Ovary (tissue), 9 donors: Measurements from ENCODE around the gene TMPRSS7. TPM values are rescaled to one million over a fixed set of nuclear protein-coding genes. Genes with fewer than 3 reads are reported as not detected.

Experiments
- DNase-seq, 5 donors: peaks; one replicate each; pipeline ENCODE4 v3.0.0-alpha.2; 2019 to 2020
- H3K27ac ChIP-seq, 2 donors: fragments of 200-600 bp; one replicate each; pipeline versions ENCODE4 v1.5.1 to v1.8.0; 2019 to 2022
- H3K27me3 ChIP-seq: fragments of 200-600 bp; one replicate; pipeline ENCODE4 v1.8.0; 2022
- H3K36me3 ChIP-seq: fragments of 200-600 bp; sonication (generic); one replicate; pipeline ENCODE4 v1.5.1; 2019
- H3K4me1 ChIP-seq: one replicate; pipeline ENCODE4 v1.8.1; 2013; ENCODE audit warnings: mild to moderate bottlenecking, moderate library complexity; ENCODE audit not compliant: insufficient read depth
- H3K4me3 ChIP-seq: fragments of 200-600 bp; sonication (generic); one replicate; pipeline ENCODE4 v1.5.1; 2017
- H3K9me3 ChIP-seq, 2 donors: fragments of 200-600 bp in 1 of 2; sonication (generic) in 1 of 2; one replicate each; pipeline versions ENCODE4 v1.5.1 to v1.8.1; 2013 to 2019; ENCODE audit warnings: mild to moderate bottlenecking in 1 of 2, moderate library complexity in 1 of 2
- CTCF ChIP-seq, 3 donors: fragments of 450-650 bp in 2 of 3; fragments of 200-600 bp in 1 of 3; IDR thresholded peaks; one replicate each; pipeline versions ENCODE4 v1.5.1 to v1.8.0; 2016 to 2022; ENCODE audit warnings: antibody characterized with exemption in 3 of 3, mild to moderate bottlenecking in 1 of 3
- EP300 ChIP-seq: sonication (generic); formaldehyde crosslinking; IDR thresholded peaks from one replicate; pipeline ENCODE4 v1.6.1; 2017; ENCODE audit warnings: antibody characterized with exemption
- POLR2A ChIP-seq: fragments of 450-650 bp; IDR thresholded peaks from one replicate; pipeline ENCODE4 v1.6.1; 2017; ENCODE audit warnings: antibody characterized with exemption, mild to moderate bottlenecking, moderate library complexity
- WGBS, 3 donors: extraction: QIAGEN DNeasy Blood & Tissue Kit in 1 of 3; methylation state at CpG; one replicate each; pipeline versions ENCODE4 v1.1.5 to v1.1.7; 2013 to 2017; 5-methylcytosine and 5-hydroxymethylcytosine counted together
- intact Hi-C, 4 donors: fragments of 100-400 bp; cut with DNase I; formaldehyde crosslinking; loops; one replicate each; pipeline versions ENCODE4 v1.11.0 to v1.15.1; 2022 to 2023
- polyA plus RNA-seq, 2 donors: library from polyadenylated mRNA; stranded (reverse); fragments of 200-250 nt in 1 of 2; fragments of 350-450 nt in 1 of 2; fragmentation: Illumina TruSeq in 1 of 2; extraction: RNeasy Lipid Tissue Mini Kit (QIAGEN cat#74804) in 1 of 2; gene quantifications; one replicate each; pipeline ENCODE4 v1.2.3, GENCODE V29; 2013 to 2014
- total RNA-seq, 7 donors: library from RNA; depleted of rRNA in 2 of 7; stranded (reverse); fragments of >200 nt in 2 of 7; fragmentation: NEBNext Ultra II Directional in 3 of 7; extraction: Animal tissue kit (Norgen Biotek cat#: 25700) in 3 of 7; gene quantifications; one replicate each; pipeline versions ENCODE4 v1.1.0 to v1.2.4, GENCODE V29; 2016 to 2023
- donor health status: DM: no; HTN: no; CAD: no; lungs with moderate emphysema.
- donor health status: DM: no; HTN: no; CAD: no.
- donor health status: Bipolar disorder and iron deficiency.
- donor health status: DM: yes; HTN: yes; CAD: no.
- donor health status: DM: no; HTN: no; CAD: no.
- donor health status: DM: yes; HTN: yes; CAD: no.

TMPRSS7 gene
- total and polyA plus RNA-seq, 9 donors: 0.34 TPM; not detected in 8

GRCh38 chr3:112093180-112093522, 58.6 kb downstream of the TMPRSS7 start:
- no peaks in the 10 kb centered on the region for H3K27me3 ChIP-seq
- intact Hi-C loops: no loop called here

GRCh38 chr3:112095731-112096130, 61.2 kb downstream of the TMPRSS7 start:
- 32 to 57% (median 57%) methylated on average over 2 of the region's 2 CpGs for WGBS, 3 donors
- Histone ChIP-seq H3K9me3 (no peaks in the 10 kb centered on the region), H3K36me3 (no peaks in the 10 kb centered on the region), H3K27ac (no peak overlapping the region), H3K4me3 (no peak overlapping the region), H3K4me1 (no peaks in the 10 kb centered on the region), H3K27me3 (no peaks in the 10 kb centered on the region)
- TF ChIP-seq EP300 (no peak), POLR2A (no peak), CTCF (IDR thresholded peaks at IDR 0.05) (no peak)
- intact Hi-C loops: no loop called here
- no peak for DNase-seq

More at GRCh38 chr3:112093180-112093522, 58.6 kb downstream of the TMPRSS7 start:
- no peaks in the 10 kb centered on the region for H3K4me1 ChIP-seq
- no peak for TF ChIP-seq EP300
- no peak for TF ChIP-seq POLR2A
- no peak for DNase-seq
- H3K27ac ChIP-seq: no peak overlapping the region
- no peaks in the 10 kb centered on the region for H3K9me3 ChIP-seq
- no peak overlapping the region for H3K4me3 ChIP-seq
- H3K36me3 ChIP-seq: no peaks in the 10 kb centered on the region

- intact Hi-C loops: no loop called here
- Histone ChIP-seq H3K27ac (no peak overlapping the region), H3K36me3 (no peaks in the 10 kb centered on the region), H3K27me3 (no peaks in the 10 kb centered on the region), H3K4me3 (no peak overlapping the region), H3K4me1 (no peaks in the 10 kb centered on the region), H3K9me3 (no peaks in the 10 kb centered on the region)
- WGBS, 3 donors: 31 to 46% (median 40%) methylated on average over 2 of the region's 2 CpGs
- no peak for DNase-seq
- TF ChIP-seq EP300 (no peak), CTCF (IDR thresholded peaks at IDR 0.05) (no peak), POLR2A (no peak)
Observed at GRCh38 chr3:112096176-112096575, 61.6 kb downstream of the TMPRSS7 start.

- no peak overlapping the region for H3K27ac ChIP-seq
- no peaks in the 10 kb centered on the region for H3K4me1 ChIP-seq
- DNase-seq: no peak
- 51 to 59% (median 53%) methylated on average over 4 of the region's 4 CpGs for whole genome bisulfite sequencing, 3 donors
- H3K27me3 ChIP-seq: no peaks in the 10 kb centered on the region
- no peaks in the 10 kb centered on the region for H3K9me3 ChIP-seq
- intact Hi-C loops: no loop called here
- H3K36me3 ChIP-seq: no peaks in the 10 kb centered on the region
- no peak overlapping the region for H3K4me3 ChIP-seq
- TF ChIP-seq CTCF (IDR thresholded peaks at IDR 0.05) (no peak), POLR2A (no peak), EP300 (no peak)
Observed at GRCh38 chr3:112097378-112097777, 62.8 kb downstream of the TMPRSS7 start.

GRCh38 chr3:112101916-112102315, 67.4 kb downstream of the TMPRSS7 start:
- intact Hi-C loops: no loop called here

More at GRCh38 chr3:112101916-112102315, 67.4 kb downstream of the TMPRSS7 start:
- WGBS, 3 donors: 87 to 91% (median 88%) methylated on average over 2 of the region's 2 CpGs
- no peaks in the 10 kb centered on the region for H3K4me1 ChIP-seq
- no peak for DNase-seq
- no peaks in the 10 kb centered on the region for H3K9me3 ChIP-seq
- no peak overlapping the region for H3K27ac ChIP-seq
- H3K36me3 ChIP-seq: no peaks in the 10 kb centered on the region
- no peaks in the 10 kb centered on the region for H3K27me3 ChIP-seq
- TF ChIP-seq EP300 (no peak), POLR2A (no peak), CTCF (IDR thresholded peaks at IDR 0.05) (no peak)
- H3K4me3 ChIP-seq: no peak overlapping the region
